GM12873 (cell line): Measurements from ENCODE around the gene CERS5.

ENCODE experiments used
- TF ChIP-seq, protein P1 (sequence below): IDR thresholded peaks from 2 replicates; pipeline ENCODE4 v1.5.1; 2012; ENCODE audit warnings: low read depth, mild to moderate bottlenecking, moderate library complexity, low read length, control low read depth; ENCODE audit not compliant: insufficient read depth; ENCODE audit errors: missing control alignments

Gene CERS5

GRCh38 chr12:50174971-50175715 lies 8.0 kb upstream of the CERS5 start:
- TF ChIP-seq, protein P1, sequence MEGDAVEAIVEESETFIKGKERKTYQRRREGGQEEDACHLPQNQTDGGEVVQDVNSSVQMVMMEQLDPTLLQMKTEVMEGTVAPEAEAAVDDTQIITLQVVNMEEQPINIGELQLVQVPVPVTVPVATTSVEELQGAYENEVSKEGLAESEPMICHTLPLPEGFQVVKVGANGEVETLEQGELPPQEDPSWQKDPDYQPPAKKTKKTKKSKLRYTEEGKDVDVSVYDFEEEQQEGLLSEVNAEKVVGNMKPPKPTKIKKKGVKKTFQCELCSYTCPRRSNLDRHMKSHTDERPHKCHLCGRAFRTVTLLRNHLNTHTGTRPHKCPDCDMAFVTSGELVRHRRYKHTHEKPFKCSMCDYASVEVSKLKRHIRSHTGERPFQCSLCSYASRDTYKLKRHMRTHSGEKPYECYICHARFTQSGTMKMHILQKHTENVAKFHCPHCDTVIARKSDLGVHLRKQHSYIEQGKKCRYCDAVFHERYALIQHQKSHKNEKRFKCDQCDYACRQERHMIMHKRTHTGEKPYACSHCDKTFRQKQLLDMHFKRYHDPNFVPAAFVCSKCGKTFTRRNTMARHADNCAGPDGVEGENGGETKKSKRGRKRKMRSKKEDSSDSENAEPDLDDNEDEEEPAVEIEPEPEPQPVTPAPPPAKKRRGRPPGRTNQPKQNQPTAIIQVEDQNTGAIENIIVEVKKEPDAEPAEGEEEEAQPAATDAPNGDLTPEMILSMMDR: peak; percentile 47

GRCh38 chr12:50166799-50167048 lies 445 bp downstream of the CERS5 start:
- TF ChIP-seq, protein P1: no peak

DNA sequence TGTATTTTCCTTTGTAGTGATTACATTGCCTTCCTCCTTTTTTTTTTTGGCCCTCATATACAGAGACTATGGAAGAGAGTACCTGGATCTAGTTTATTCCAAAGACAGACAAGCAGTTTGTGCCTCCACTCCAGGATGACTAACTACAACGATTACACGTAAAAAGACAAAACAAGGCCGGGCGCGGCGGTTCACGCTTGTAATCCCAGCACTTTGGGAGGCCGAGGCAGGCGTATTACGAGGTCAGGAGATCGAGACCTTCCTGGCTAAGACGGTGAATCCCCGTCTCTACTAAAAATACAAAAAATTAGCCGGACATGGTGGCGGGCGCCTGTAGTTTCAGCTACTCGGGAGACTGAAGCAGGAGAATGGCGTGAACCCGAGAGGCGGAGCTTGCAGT lies 2.2 kb downstream of the CERS5 start:
- TF ChIP-seq, protein P1: no peak

- TF ChIP-seq, protein P1: no peak
Measured at GRCh38 chr12:50162230-50162629, 4.9 kb downstream of the CERS5 start.

- TF ChIP-seq, protein P1: no peak
Measured at GRCh38 chr12:50160643-50161042, 6.5 kb downstream of the CERS5 start.

GRCh38 chr12:50157259-50157658 lies 9.9 kb downstream of the CERS5 start:
- TF ChIP-seq, protein P1: no peak

DNA sequence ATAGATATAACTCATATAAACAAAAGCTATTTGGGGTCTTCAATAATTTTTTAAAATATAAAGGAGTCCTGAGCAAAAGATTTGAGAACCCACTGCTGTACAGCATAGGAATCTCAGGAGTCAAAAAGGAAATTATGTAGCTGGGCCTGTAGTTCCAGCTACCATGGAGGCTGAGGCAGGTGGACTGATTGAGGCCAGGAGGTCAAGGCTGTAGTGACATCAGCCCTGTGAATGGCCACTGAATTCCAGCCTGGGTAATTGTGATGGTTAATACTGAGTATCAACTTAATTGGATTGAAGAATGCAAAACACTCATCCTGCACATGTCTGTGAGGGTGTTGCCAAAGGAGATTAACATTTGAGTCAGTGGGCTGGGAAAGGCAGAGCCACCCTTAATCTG lies 10.5 kb downstream of the CERS5 start:
- TF ChIP-seq, protein P1: no peak
